Embryonic facial prominence (tissue), 1 donor: ENCODE data around the gene CAMK2G.

ENCODE experiments used
- DNase-seq: peaks from one replicate; pipeline ENCODE4 v3.0.0-alpha.2; 2016; ENCODE audit errors: extremely low spot score

CAMK2G gene

DNA sequence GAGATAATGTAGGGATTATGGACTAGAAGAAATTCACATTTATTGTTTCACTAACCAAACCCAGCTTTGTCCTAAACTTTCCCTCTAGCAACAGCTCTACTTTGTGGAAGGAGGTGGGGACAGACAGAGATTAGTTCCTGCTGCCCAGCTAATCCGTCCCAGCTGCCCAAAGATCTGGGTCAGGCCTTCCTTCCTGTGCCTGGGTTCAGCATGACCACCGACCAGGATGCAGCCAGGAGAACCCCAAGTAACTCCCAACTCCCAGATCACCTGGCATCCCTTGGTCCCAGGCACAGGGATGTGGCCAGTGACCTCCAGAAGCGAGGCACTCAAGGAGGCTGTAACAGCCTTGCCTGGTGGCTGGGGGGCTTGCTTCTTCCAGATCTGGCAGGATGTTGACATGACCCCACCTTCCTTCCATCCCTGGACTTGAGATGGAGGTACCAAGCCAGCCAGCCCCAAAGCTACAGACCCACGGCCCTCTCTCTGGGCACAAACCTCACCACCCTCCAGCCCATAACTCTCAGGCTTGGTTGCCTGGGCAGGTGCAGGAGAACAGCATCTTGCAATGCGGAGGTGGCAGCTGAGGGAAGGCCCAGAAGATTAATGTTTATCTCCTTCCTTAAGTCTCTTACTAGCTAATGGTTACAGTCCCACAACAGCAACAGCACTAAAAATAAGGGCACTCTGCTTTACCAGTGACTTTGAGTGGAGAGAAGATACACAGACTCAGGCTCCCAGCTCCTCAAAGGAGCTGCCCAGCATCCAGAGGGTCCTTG, 11.1 kb downstream of the CAMK2G start:
- no peak for DNase-seq

DNA sequence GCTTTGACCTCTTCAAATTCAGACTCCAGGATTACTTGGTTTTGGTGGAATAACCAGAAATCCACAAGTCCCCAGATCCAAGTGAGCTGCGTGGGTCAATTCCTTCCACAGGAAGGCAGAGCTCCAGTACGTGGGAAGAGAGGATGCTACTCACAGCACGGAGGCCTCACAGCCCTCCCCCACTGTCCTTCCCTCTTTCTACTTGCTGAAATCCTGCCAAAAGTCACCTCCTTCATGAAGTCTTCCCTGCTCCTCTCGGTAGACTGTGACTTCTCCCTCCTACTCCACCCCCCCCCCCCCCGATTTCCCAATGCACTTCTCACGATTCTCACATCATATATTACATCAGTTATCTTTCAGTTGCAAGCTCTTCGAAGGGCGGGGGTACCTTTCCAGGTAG, 12.3 kb downstream of the CAMK2G start:
- DNase-seq: no peak

DNA sequence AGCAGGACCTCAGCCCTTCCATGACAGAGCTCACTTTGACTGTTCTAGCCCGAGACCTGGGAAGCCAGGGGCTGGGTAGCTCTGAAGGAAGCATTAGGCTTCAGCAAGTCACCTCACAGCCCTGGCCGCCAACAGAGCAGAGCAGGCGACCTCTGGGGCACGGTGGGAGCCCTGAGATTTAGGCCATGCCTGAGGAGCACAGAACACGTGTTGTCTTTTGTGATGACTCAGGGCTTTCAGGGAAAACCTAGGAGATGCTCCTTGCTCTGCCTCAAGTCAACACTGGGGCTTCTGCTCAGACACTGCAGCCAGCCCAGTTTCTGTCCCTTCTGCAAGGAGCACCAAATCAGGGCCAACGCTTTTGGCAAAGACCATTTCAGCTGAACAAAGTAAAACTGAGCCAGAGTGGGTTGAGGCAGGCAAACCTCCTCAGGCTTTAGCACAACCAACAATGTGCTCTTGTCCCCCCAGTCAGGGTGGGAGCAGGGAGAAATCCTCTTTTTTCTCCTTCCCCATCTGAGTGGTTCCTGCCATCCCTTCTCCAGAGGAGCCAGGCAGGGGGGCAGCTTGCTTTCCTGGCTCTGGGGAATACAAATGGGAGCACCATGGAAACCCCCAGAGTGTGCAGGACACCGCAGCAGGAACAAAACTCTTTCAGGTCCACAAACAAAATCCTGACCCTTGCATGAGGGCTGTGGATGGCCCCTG, 14.4 kb downstream of the CAMK2G start:
- DNase-seq: no peak

DNA sequence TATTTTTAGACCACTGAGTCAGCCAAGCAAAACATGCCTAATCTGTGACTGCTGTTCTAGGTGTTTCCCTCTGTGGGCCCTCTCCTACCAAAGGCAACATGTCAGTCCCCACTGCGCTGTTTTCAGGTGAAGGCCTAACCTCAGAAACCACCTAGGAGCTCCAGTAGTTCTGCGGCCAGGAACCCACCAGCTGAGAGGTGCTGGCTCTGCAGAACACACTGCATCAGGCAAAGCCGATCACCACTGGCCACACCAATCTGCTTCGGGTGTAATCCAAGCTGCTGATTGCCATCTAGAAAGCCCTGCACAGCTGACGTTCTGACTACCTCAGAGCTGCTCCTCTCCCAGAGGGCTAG, 14.9 kb downstream of the CAMK2G start:
- no peak for DNase-seq

GRCh38 chr10:73858750-73859427, 15.5 kb downstream of the CAMK2G start:
- no peak for DNase-seq

- no peak for DNase-seq
These were observed 16.2 kb downstream of the CAMK2G start for GRCh38 chr10:73858013-73858708.

GRCh38 chr10:73857446-73857845, 16.9 kb downstream of the CAMK2G start:
- DNase-seq: no peak

DNA sequence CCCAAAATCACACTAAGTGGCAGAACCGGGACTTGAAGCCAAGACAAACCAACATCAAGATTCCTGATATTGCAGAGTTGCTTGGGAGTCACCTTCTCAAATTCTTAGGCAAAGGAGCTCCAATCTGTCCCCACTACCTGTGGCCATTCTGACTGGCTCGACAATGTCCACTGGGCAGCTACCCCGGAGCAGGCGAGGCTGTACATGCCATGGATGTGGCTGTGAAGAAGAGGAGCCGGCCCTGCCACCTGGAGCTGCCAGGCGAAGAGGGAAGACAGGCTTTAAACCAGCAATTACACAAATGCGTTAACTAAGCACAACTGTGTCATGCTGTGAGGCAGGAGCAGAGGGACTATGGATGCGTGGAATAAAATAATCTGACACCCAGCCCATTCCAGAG, 18.1 kb downstream of the CAMK2G start:
- DNase-seq: no peak

- DNase-seq: no peak
These were observed 18.9 kb downstream of the CAMK2G start for GRCh38 chr10:73855413-73855812.

- no peak for DNase-seq
These were observed 20.0 kb downstream of the CAMK2G start for GRCh38 chr10:73854310-73854709.

DNA sequence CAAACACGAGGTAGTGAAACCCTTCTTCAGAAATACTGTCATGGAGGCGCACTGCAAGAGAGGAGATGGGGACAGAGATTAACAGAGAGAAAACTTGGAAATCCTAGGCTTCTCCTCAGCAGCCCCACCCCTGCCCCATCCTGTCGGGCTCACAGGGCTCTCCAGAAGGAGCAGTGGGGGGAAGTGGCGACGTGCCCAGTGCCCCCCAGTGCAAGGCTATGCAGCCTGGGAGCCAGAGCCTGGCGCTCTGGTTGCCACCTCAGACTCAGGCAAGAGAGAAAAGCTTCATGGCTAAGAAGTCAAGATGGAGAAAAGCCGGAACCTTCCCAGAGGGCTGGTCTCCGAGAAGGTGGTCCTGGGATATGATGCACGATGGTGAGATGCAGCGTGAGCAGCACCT, 21.2 kb downstream of the CAMK2G start:
- DNase-seq: no peak

DNA sequence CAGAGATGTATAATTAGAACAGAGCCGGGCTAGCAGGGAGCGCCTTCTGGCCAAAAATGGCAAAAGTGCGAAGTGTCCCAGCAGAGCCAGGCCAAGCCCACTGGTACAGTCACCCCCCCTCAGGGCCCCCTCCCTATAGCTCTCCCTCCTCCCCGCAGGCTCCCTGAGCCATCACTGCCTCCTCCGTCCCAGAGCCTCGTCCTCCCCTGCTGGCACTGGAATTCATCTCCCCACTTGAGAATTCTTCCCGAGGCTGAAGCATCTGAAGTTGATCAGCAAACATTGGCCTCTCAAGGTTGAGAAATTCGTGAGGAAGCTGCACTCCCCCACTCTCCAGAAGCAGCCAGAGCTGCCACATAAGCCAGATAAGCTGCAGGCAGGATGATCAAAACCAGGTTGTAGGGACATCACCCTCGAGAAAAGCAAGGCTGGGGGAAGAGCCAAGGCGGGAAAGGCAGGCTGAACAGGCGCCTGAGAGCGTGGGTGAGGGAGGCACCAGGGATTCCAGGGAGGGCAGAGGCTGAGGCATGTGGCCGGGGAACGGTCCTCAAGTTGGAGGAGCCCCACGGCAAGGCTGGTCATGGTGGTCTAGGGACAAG, 23.4 kb downstream of the CAMK2G start:
- DNase-seq: peak; percentile 63

DNA sequence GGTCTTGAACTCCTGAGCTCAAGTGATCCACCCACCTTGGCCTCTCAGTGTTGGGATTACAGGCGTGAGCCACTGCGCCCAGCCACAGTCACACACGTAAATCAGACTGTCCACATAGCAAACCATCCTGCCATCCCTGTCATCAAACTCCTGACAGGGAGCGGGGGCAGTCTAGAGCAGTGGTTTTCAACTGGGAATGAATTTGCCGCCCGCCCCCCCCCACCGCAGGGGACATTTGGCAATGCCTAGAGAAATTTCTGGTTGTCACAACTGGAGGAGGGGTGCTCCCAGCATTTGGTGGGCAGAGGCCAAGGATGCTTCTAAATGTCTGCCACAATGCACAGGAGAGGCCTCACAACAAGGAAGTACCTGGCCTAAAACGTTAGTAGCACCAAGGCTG, 24.1 kb downstream of the CAMK2G start:
- DNase-seq: no peak

- peak; percentile 23 for DNase-seq
These were observed 25.4 kb downstream of the CAMK2G start for GRCh38 chr10:73848821-73849489.

DNA sequence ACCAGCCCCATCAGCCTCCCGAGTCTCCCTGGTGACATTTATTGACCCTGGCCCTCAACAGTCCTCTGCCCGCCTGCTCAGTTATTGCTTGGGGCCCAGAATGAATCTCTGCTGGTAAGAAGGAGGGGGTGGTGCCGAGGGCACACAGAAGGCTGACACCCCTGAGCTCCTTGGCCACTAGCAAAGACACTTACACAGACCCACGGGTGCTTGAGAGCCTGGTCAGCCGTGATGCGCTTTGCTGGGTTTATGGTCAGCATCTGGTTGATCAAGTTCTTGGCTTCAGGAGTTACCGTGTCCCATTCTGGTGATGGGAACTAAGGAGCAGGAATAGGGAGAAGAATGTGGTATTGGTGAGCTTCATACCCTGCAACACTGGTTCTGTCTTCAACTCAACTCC, 27.3 kb downstream of the CAMK2G start:
- no peak for DNase-seq

DNA sequence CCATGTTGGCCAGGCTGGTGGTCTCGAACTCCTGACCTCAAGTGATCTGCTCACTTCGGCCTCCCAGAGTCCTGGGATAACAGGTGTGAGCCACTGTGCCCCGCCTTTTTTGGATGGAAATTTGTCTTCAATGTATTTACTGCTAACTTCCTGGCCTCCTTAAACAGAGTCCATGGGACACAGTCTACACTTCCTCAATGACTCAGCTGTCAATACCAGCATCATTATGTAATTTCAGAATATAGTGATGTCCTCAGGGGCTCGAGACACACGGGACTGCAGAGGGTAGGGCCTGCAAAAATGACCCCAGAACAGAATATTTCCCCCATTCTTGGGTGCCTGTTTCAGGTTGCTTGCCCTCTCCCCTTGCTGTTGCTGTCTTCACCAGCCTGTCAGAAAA, 31.1 kb downstream of the CAMK2G start:
- no peak for DNase-seq

GRCh38 chr10:73842349-73842748, 32.0 kb downstream of the CAMK2G start:
- DNase-seq: no peak

DNA sequence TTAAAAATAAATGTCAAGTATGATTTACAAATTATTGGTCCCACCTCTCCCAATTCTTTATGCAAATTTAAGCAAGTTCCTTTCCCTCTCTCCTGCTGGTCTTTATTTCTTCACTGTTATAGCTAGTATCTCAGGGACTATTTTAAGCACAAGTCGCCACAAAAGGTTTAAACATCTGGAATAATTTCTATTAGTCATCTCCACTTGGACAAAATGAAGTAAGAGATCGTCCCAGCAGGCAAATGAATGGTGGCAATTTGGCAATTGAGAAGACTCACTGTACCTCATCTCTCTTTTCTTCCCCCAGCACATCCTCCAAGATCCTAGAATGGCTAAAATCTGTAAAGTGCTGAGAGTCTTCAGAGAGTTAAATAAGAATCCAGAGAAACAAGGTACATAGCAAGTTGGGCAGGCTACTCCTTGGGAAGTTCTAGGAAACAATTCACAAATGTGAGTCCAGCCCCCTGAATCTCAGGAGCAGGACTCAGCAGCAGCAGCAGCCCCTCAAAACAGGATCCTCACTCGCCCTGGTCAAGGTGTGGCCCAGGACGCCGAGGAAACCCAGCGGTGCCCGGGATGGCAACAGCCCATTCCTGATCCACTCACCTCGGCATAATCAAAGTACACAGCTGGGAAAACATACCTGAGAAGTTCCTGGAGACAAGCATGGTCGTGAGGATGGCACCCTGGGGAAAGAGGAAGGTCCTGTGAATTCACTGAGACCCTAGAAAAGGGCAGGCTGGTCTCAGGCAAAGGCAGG, 32.6 kb downstream of the CAMK2G start:
- DNase-seq: no peak

- DNase-seq: no peak
These were observed 33.3 kb downstream of the CAMK2G start for GRCh38 chr10:73841061-73841421.

DNA sequence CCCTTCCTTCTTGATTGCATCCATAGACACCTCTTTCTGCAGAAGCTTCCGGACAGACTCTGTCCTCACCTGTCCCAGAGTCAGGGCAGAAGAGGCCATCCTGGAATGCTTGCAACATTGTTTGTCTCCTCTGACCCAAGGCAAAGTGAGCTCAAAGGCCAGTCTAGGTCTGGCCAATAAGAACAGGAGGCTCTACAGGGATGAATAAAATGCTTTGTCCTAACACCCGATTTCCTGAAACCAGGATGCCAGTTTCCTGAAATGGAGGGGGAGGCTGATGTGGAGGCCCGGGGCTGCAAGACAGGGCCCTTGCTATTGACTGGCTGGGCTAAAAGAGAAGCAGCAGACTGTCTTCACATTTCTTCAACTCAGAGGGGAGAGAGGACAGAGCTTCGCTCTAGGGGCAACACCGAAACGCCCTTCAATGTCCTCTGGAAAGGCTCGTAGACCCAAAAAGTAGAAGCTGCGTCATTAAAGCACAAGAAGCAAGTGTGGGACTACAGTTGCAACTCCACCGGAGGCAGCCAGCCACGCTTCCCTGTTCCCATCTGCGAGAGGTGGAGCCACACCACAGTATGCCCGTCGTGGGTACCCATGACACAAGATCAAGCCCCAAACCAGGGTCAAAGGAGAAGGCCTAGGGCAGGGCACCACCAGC, 33.8 kb downstream of the CAMK2G start:
- DNase-seq: no peak
